HFF-Myc (cell line): ENCODE measurements around the gene TMEM150C.
"Not testable (repeated sequence)": the region's sequence is repeated elsewhere in the genome, so short reads cannot be mapped to it uniquely, and the experiment has no call there.

Source experiments
- DNase-seq: peaks from one replicate; pipeline ENCODE4 v3.0.0-alpha.2; 2011; ENCODE audit warnings: low read depth; ENCODE audit errors: extremely low read depth
- H3K4me3 ChIP-seq: replicated peaks from 2 replicates; pipeline ENCODE4 v1.5.1; 2011; ENCODE audit warnings: low read depth, mild to moderate bottlenecking, control low read depth, low read length
- TF ChIP-seq, protein P1 (sequence below): IDR thresholded peaks from 2 replicates; pipeline ENCODE4 v1.5.1; 2012; ENCODE audit warnings: mild to moderate bottlenecking, low read depth, low read length, control low read depth; ENCODE audit errors: missing control alignments

The TMEM150C gene

DNA sequence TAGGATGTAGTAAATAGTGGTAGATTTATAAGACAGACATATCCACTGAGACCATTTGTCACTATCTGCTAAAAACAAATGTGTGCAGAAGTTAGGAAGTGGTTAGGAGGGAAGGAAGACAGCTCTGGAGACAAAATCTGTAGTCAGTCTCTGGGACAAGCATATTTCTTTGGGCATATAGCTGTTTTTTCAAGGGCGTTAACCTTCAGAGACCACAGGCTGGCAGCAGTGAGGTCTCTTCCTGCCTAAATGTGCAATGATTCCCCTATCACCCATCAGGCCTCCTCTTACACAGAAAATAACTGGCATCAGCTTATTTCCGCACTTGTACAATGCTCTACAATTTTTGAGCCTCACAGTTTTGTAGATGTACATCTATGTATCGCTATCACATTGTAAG lies 6.5 kb downstream of the TMEM150C start:
- TF ChIP-seq, protein P1, sequence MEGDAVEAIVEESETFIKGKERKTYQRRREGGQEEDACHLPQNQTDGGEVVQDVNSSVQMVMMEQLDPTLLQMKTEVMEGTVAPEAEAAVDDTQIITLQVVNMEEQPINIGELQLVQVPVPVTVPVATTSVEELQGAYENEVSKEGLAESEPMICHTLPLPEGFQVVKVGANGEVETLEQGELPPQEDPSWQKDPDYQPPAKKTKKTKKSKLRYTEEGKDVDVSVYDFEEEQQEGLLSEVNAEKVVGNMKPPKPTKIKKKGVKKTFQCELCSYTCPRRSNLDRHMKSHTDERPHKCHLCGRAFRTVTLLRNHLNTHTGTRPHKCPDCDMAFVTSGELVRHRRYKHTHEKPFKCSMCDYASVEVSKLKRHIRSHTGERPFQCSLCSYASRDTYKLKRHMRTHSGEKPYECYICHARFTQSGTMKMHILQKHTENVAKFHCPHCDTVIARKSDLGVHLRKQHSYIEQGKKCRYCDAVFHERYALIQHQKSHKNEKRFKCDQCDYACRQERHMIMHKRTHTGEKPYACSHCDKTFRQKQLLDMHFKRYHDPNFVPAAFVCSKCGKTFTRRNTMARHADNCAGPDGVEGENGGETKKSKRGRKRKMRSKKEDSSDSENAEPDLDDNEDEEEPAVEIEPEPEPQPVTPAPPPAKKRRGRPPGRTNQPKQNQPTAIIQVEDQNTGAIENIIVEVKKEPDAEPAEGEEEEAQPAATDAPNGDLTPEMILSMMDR: no peak
- DNase-seq: no peak
- H3K4me3 ChIP-seq: no peak overlapping the region

DNA sequence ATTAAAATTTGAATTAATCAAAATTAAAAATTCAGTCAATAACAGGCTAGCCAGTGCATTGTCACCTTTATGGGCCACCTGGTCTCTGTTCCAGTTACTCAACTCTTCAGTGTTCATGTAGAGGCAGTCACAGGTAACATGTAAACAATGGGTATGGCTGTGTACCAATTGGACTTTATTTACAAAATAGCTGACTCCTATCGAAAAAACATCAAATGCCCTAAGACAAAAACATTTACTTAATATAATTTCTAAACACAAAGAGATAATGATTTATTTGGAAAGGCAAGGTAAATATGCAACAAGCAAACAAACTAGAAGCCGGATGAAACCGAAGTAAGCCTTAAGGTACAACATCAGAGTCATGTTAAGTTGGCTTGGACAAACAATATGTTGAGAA lies 8.8 kb downstream of the TMEM150C start:
- TF ChIP-seq, protein P1: no peak

DNA sequence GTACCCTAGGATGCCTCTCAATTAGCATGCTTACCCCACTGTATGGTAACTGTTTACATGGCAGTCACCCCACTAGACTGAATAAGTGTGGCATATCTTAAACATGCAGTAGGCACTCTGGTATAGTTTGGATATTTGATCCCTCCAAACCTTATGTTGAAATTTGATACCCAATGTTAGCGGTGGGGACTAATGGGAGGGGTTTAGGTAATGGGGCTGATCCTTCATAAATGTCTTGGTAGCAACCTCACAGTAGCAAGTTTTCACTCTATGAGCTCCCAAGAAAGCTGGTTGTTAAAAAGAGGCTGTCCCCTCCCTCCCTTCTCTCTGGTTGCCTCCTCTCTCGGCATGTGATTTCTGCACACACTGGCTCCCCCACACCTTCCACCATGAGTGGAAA lies 10.1 kb downstream of the TMEM150C start:
- no peak for DNase-seq
- no peak overlapping the region for H3K4me3 ChIP-seq
- TF ChIP-seq, protein P1: no peak

More for the DNA sequence above, 8.8 kb downstream of the TMEM150C start:
- no peak for DNase-seq
- no peak overlapping the region for H3K4me3 ChIP-seq

DNA sequence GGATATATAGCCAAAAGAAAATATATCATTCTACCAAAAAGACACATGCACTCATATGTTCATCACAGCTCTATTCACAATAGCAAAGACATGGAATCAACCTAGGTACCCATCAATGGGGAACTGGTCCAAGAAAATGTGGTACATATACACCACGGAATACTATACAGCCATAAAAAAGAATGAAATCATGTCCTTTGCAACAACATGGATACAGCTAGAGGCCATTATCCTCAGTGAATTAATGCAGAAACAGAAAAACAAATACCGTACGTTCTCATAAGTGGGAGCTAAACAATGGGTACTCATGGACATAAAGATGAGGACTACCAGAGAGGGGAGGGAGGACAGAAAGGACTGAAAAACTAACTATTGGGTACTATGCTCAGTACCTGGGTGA lies 13.9 kb downstream of the TMEM150C start:
- not testable (repeated sequence) for DNase-seq, H3K4me3 ChIP-seq

DNA sequence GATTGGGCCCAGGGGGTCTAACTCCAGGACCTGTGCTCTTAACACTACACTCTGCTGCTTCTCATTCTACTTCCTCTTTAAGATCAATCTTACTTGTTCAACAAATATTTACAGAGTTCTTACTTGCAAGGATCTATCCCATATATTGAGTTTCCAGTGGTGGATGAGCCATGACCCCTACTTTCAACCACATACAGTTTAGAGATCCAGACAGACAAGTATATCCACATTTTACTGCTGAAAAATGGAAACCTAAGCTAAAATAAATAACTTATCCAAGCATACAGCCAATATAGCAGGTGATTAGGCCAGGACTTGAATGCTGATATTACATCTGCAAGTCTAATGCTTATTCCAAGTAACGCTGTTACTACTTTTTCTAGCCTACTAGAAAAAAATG lies 18.7 kb downstream of the TMEM150C start:
- TF ChIP-seq, protein P1: no peak
- no peak for DNase-seq
- H3K4me3 ChIP-seq: no peak overlapping the region

DNA sequence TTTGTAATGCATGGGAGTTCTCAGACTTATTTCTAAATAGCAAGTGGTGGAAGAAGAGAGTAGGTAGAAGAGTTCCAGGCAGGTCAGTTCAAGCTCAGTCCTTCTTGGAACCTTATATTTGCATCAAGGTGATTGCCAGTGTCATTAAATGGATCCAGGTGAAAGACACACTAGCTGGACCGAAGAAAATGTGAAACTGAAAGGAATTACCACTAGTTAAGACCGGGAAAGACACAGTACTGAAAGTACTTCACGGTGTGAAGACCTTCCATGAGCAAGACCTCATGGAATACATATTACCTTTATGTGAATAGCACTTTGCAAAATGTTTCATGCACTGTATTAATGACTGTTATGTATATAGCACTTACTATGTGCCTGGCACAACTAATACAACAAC lies 19.1 kb downstream of the TMEM150C start:
- DNase-seq: no peak
- TF ChIP-seq, protein P1: no peak
- no peak overlapping the region for H3K4me3 ChIP-seq

DNA sequence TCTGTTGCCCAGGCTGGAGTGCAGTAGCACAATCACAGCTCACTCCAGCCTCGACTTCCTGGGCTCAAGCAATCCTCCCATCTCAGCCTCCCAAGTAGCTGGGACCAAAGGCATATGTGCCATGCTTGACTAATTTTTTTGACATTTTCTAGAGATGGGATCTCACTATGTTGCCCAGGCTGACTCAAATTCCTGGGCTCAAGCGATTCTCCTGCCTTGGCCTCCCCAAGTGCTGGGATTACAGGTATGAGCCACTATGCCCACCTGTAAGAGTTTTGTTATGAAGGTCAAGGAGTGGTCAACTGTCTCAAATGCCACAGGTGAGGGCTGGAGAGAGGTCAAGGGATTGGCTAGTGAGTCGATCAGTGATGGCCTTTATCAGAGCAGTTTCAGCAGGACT lies 32.5 kb downstream of the TMEM150C start:
- DNase-seq: no peak
- no peak overlapping the region for H3K4me3 ChIP-seq
- TF ChIP-seq, protein P1: no peak
